Left cardiac atrium (tissue), 4 donors: Measurements from ENCODE around the gene LDHD. TPM values are rescaled to one million over a fixed set of nuclear protein-coding genes. Genes with fewer than 3 reads are reported as not detected.

Source experiments
- ATAC-seq, 2 donors: fragments of 200-7000 bp; cut with Tn5 transposase; one replicate each; pipeline ENCODE4 v1.9.1; 2020; ENCODE audit warnings: mild to moderate bottlenecking in 2 of 2, moderate library complexity in 2 of 2
- DNase-seq: peaks from one replicate; pipeline ENCODE4 v3.0.0-alpha.2; 2020
- intact Hi-C, 2 donors: fragments of 100-400 bp; cut with DNase I; formaldehyde crosslinking; loops; one replicate each; pipeline versions ENCODE4 v1.14.1 to v1.15.1; 2022 to 2023
- total RNA-seq, 2 donors: library from RNA; stranded (reverse); fragmentation: NEBNext Ultra II Directional; extraction: Animal tissue kit (Norgen Biotek cat#: 25700); gene quantifications; one replicate each; pipeline ENCODE4 v1.2.1, GENCODE V29; 2021
- donor health status: DM: no; HTN: yes; CAD: no.
- donor health status: DM: no; HTN: yes; CAD: no; lungs with severe emphysema.
- donor health status: DM: yes; HTN: yes; CAD: no.
- donor health status: Dilated cardiomyopathy.

The LDHD gene
- total RNA-seq, 2 donors from 2014 or later, result 26.6 to 28.5 TPM

GRCh38 chr16:75070012-75070841, 46.4 kb downstream of the LDHD start:
- DNase-seq, result peak; percentile 36
- peak; percentile 42 to 90 for ATAC-seq
- intact Hi-C loops, result no loop called here

DNA sequence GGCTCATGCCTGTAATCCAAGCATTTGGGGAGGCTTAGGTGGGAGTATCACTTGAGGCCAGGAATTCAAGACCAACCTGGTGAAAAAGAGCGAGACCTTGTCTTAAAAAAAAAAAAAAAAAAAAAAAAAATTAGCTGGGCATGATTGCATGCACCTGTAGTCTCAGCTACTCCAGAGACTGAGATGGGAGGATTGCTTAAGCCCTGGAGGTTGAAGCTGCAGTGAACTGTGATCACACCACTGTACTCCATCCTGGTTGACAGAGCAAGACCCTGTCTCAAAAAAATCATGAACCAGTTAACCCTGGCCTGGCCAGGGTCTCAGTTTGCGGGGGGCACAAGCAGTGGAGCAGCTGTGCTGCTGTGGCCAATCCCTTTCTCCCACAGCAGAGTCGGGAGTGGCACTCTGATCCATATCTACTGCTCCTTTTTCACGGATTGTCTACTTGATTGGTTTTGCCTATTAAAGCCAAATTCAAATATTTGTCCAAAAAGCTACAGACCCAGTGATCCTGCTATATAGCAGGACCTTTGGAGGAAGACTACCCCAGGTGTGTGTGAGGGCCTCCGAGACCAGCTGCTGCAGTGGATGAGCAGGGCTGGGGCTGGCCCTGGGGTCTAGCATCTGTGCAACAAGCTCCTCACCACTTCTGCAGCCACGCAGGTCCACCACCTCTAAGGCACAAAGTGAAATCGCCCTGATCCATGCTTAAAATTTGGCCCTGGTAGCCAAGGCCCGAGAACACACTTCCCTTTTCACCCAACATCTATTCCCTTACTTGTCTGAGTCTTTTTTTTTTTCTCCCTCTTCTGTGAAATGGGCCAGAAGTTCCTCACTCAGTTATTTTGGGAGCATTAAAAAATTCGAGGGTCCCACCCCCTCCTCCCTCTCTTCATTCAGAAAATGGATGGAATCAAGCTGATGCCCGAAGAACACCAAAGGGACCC, 48.2 kb downstream of the LDHD start:
- DNase-seq (no peak), ATAC-seq (no peak)
- intact Hi-C loops, result no loop called here

- intact Hi-C loops, result no loop called here
- ATAC-seq, result no peak
- DNase-seq, result no peak
Observed at GRCh38 chr16:75066861-75067447, 49.6 kb downstream of the LDHD start.

GRCh38 chr16:75065521-75066149, 50.9 kb downstream of the LDHD start:
- DNase-seq (no peak), ATAC-seq (no peak)
- intact Hi-C loops, result no loop called here

DNA sequence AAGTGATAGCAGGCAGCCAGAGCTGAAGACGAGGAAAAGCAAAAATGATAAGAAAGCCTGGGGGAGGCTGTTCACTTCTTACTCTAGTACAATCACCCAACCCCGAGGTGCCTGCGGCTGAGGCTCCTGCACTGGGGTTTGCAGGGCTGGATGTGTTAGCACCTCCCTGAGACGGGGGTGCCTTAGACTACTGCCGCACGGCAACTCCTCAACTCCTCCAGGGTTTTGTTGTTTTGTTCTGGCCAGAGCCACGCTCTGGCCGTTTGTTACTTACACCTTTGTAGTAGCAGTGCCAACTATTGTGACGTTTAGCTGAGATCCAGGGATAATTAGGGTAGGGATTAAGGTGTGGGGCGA, 51.5 kb downstream of the LDHD start:
- intact Hi-C loops, result no loop called here
- DNase-seq, result no peak
- ATAC-seq, result peak in 1 of 2 donors; percentile 44

- no peak for ATAC-seq
- intact Hi-C loops, result no loop called here
Observed at GRCh38 chr16:75064403-75065148, 52.0 kb downstream of the LDHD start.

GRCh38 chr16:75063549-75064088, 53.0 kb downstream of the LDHD start:
- DNase-seq (no peak), ATAC-seq (no peak)
- intact Hi-C loops, result no loop called here

More at GRCh38 chr16:75064403-75065148, 52.0 kb downstream of the LDHD start:
- no peak for DNase-seq

DNA sequence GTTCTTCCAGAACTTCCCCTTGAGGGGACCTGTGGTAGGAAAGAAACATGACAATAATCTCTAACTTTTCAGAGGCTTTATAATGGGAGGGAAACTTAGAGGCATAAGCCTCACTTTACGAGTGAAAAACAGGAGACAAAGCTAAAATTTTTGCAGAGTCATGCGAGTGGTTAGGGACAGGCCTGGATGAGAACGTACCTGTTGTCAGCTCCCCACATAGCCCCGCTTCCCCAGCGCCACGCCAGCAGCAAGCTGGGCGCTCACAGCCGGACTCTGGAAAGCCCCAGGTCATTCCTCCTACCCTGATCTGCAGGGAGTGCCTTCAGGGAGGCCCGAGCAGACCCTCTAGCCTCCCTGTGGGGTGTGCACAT, 53.6 kb downstream of the LDHD start:
- DNase-seq (no peak), ATAC-seq (no peak)
- intact Hi-C loops, result no loop called here

- DNase-seq, result peak; percentile 83
- ATAC-seq, result peak; percentile 84
- intact Hi-C loops, result no loop called here
Observed at GRCh38 chr16:75062135-75062975, 54.2 kb downstream of the LDHD start.

Other genes starting within 250 kb of the LDHD start
- gene WDR59, start 131.7 kb downstream of the LDHD start, total RNA-seq, result 10 to 100 TPM; 35.7 to 42.9 TPM
- 10 to 100 TPM; 16.7 to 17.5 TPM for gene ZNRF1, start 117.8 kb downstream of the LDHD start, total RNA-seq
- 1 to 10 TPM; 5.9 to 6.8 TPM for gene ZFP1, start 31.7 kb upstream of the LDHD start, total RNA-seq
- not detected for gene CTRB2, start 90.4 kb upstream of the LDHD start, total RNA-seq
- gene CTRB1, start 102.2 kb upstream of the LDHD start, total RNA-seq, result 1 to 10 TPM in 1 of 2 donors, under 1 TPM in 1; 0.39 to 1.4 TPM
- gene BCAR1, start 134.8 kb upstream of the LDHD start, total RNA-seq, result 10 to 100 TPM; 46.5 to 65.9 TPM